ENCODE data around the gene NEK10. TPM values are rescaled to one million over a fixed set of nuclear protein-coding genes. Genes with fewer than 3 reads are reported as not detected.

The NEK10 gene
- total RNA-seq, 2 experiments from 2014 or later = 0.67 to 0.79 TPM

- no peak overlapping the region for H3K27ac Mint-ChIP-seq
- POLR2A ChIA-PET = no interaction called here
- DNase-seq (no peak), ATAC-seq (ENCODE audit: low read depth) (no peak)
- H3K4me3 Mint-ChIP-seq = no peak overlapping the region
- no peaks in the 10 kb centered on the region for H3K36me3 Mint-ChIP-seq
- no peaks in the 10 kb centered on the region for H3K9me3 Mint-ChIP-seq
- no peaks in the 10 kb centered on the region for H3K4me1 Mint-ChIP-seq
- H3K27me3 Mint-ChIP-seq = no peaks in the 10 kb centered on the region
Measured at GRCh38 chr3:27281671-27282150, 87.5 kb downstream of the NEK10 start.

DNA sequence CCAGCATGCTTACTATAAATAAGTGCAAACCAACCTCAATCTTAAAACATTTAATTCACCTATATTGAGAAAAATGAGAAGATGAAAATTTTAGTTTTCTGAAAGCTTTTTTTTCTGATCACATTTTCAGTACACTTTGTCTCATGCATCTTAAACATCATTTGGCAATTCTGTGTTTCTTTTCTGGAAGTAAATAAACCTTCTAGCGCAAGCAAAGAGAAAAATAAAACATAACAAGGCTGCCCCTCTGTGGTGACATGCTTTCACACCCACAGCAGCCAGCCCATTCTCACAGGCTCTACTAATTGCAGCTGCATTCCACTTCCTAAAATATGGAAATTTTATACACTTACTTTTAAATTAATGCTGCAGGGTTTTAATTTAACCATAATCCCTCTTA, 90.1 kb downstream of the NEK10 start:
- POLR2A ChIA-PET = no interaction called here

GRCh38 chr3:27278383-27279055, 90.7 kb downstream of the NEK10 start:
- Mint-ChIP-seq H3K4me3 (no peak overlapping the region), H3K9me3 (no peaks in the 10 kb centered on the region), H3K27me3 (no peaks in the 10 kb centered on the region), H3K27ac (no peak overlapping the region), H3K36me3 (no peaks in the 10 kb centered on the region), H3K4me1 (no peaks in the 10 kb centered on the region)
- POLR2A ChIA-PET = no interaction called here
- ATAC-seq (ENCODE audit: low read depth) = no peak
- DNase-seq = no peak

More for the DNA sequence above, 90.1 kb downstream of the NEK10 start:
- Mint-ChIP-seq H3K9me3 (no peaks in the 10 kb centered on the region), H3K4me3 (no peak overlapping the region), H3K4me1 (no peaks in the 10 kb centered on the region), H3K27me3 (no peaks in the 10 kb centered on the region), H3K36me3 (no peaks in the 10 kb centered on the region), H3K27ac (no peak overlapping the region)
- ATAC-seq (ENCODE audit: low read depth) (no peak), DNase-seq (no peak)

DNA sequence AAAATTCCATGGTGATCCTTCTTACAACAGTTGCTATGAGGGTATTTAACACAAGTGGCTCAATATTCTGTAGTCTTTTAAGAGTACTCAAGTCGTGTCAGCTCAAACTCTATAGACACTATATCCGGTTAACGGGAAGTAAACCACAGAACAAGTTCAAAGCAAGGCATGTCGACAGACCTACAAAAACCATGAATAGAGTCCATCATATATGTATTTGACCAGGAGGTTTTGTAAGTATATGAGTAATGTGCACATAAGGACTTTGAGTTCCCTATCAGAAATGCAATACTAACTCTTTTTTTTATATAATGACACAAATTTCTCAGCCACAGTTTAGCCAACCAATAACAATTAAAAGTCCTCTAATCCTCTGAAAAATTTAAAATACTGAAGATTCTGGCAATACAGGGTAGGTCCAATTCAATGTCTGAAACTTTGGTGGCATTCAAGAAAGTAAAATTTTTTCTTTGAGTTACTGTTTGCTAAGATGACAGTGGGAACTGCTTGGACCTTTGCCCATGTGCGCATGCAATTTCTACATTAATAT, 93.7 kb downstream of the NEK10 start:
- Mint-ChIP-seq H3K4me3 (no peak overlapping the region), H3K27ac (no peak overlapping the region), H3K4me1 (no peaks in the 10 kb centered on the region), H3K36me3 (no peaks in the 10 kb centered on the region), H3K27me3 (no peaks in the 10 kb centered on the region), H3K9me3 (no peaks in the 10 kb centered on the region)
- POLR2A ChIA-PET = no interaction called here
- no peak for ATAC-seq (ENCODE audit: low read depth)
- no peak for DNase-seq

GRCh38 chr3:27271890-27272289, 97.3 kb downstream of the NEK10 start:
- DNase-seq (no peak), ATAC-seq (ENCODE audit: low read depth) (no peak)
- Mint-ChIP-seq H3K4me1 (no peaks in the 10 kb centered on the region), H3K9me3 (peaks cover 3% of the 10 kb centered on the region), H3K27ac (no peak overlapping the region), H3K36me3 (no peaks in the 10 kb centered on the region), H3K4me3 (no peak overlapping the region), H3K27me3 (no peaks in the 10 kb centered on the region)
- POLR2A ChIA-PET = no interaction called here

DNA sequence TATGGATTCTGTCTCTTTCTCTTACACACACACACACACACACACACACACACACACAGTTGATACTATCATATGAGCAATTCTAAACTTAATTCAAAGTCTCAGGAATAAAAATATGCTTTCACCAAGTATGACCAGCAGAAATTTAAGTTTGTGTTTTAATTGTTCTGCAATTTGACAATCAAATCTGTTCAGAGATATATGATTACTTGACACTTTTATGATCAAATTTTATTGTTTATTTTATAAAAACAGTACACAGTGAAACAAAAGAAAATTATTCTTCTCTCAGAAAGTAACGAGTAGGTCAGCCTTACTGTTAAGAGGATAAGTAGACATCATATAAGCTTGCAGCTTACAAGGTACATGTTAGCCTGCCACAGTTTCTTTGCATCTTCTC, 114.3 kb downstream of the NEK10 start:
- Mint-ChIP-seq H3K27ac (no peak overlapping the region), H3K4me1 (no peaks in the 10 kb centered on the region), H3K36me3 (no peaks in the 10 kb centered on the region), H3K27me3 (peaks cover 7% of the 10 kb centered on the region), H3K4me3 (no peak overlapping the region), H3K9me3 (no peaks in the 10 kb centered on the region)
- ATAC-seq (ENCODE audit: low read depth) (no peak), DNase-seq (no peak)
- POLR2A ChIA-PET = no interaction called here

- H3K27ac Mint-ChIP-seq = no peak overlapping the region
- POLR2A ChIA-PET = no interaction called here
- peak; percentile 29 for DNase-seq
- H3K36me3 Mint-ChIP-seq = no peaks in the 10 kb centered on the region
- peaks cover 7% of the 10 kb centered on the region for H3K27me3 Mint-ChIP-seq
- H3K4me1 Mint-ChIP-seq = no peaks in the 10 kb centered on the region
- no peak overlapping the region for H3K4me3 Mint-ChIP-seq
- H3K9me3 Mint-ChIP-seq = no peaks in the 10 kb centered on the region
- ATAC-seq (ENCODE audit: low read depth) = peak; percentile 75
Measured at GRCh38 chr3:27253831-27254230, 115.4 kb downstream of the NEK10 start.

- Mint-ChIP-seq H3K27ac (no peak overlapping the region), H3K4me1 (no peaks in the 10 kb centered on the region), H3K9me3 (no peaks in the 10 kb centered on the region), H3K4me3 (no peak overlapping the region), H3K27me3 (peaks cover 7% of the 10 kb centered on the region), H3K36me3 (no peaks in the 10 kb centered on the region)
- DNase-seq (no peak), ATAC-seq (ENCODE audit: low read depth) (no peak)
- POLR2A ChIA-PET = no interaction called here
Measured at GRCh38 chr3:27253391-27253790, 115.8 kb downstream of the NEK10 start.

GRCh38 chr3:27252646-27253045, 116.5 kb downstream of the NEK10 start:
- Mint-ChIP-seq H3K27me3 (peaks cover 10% of the 10 kb centered on the region), H3K9me3 (no peaks in the 10 kb centered on the region), H3K36me3 (no peaks in the 10 kb centered on the region), H3K4me1 (no peaks in the 10 kb centered on the region), H3K4me3 (no peak overlapping the region), H3K27ac (no peak overlapping the region)
- POLR2A ChIA-PET = no interaction called here
- DNase-seq = no peak
- no peak for ATAC-seq (ENCODE audit: low read depth)

DNA sequence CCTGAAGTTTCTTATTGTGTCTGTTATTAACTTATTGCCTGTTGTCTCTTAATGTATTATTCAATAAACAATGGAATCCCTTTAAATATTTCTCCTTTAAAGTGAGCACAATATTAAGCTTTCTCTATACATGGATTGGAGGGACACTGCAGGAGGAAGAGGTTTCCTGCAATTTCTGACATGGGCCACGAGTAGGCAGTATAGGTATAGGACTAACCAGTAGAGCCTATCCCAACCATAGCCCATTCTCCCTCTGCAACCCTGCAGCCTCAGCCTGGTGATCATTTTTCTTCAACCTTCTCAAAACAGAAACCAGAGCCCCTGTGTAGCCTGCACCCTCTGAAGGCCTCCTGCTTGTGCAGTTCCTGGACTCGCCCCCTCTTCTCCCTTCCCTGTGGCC, 124.8 kb downstream of the NEK10 start:
- H3K36me3 Mint-ChIP-seq = no peaks in the 10 kb centered on the region
- POLR2A ChIA-PET = no interaction called here
- H3K27me3 Mint-ChIP-seq = peaks cover 3% of the 10 kb centered on the region
- H3K4me1 Mint-ChIP-seq = no peaks in the 10 kb centered on the region
- H3K9me3 Mint-ChIP-seq = peaks cover 1% of the 10 kb centered on the region
- ATAC-seq (ENCODE audit: low read depth) = no peak
- no peak overlapping the region for H3K27ac Mint-ChIP-seq
- H3K4me3 Mint-ChIP-seq = no peak overlapping the region
- DNase-seq = no peak

- peaks cover 16% of the 10 kb centered on the region for H3K9me3 Mint-ChIP-seq
- DNase-seq (no peak), ATAC-seq (ENCODE audit: low read depth) (no peak)
- H3K27me3 Mint-ChIP-seq = peaks cover 2% of the 10 kb centered on the region
- no peaks in the 10 kb centered on the region for H3K4me1 Mint-ChIP-seq
- POLR2A ChIA-PET = no interaction called here
- no peak overlapping the region for H3K27ac Mint-ChIP-seq
- H3K36me3 Mint-ChIP-seq = no peaks in the 10 kb centered on the region
- no peak overlapping the region for H3K4me3 Mint-ChIP-seq
Measured at GRCh38 chr3:27239951-27240350, 129.2 kb downstream of the NEK10 start.

GRCh38 chr3:27228805-27229204, 140.4 kb downstream of the NEK10 start:
- Mint-ChIP-seq H3K27ac (no peak overlapping the region), H3K27me3 (no peaks in the 10 kb centered on the region), H3K4me3 (no peak overlapping the region), H3K4me1 (no peaks in the 10 kb centered on the region), H3K36me3 (no peaks in the 10 kb centered on the region), H3K9me3 (no peaks in the 10 kb centered on the region)
- POLR2A ChIA-PET = no interaction called here
- DNase-seq (no peak), ATAC-seq (ENCODE audit: low read depth) (no peak)

DNA sequence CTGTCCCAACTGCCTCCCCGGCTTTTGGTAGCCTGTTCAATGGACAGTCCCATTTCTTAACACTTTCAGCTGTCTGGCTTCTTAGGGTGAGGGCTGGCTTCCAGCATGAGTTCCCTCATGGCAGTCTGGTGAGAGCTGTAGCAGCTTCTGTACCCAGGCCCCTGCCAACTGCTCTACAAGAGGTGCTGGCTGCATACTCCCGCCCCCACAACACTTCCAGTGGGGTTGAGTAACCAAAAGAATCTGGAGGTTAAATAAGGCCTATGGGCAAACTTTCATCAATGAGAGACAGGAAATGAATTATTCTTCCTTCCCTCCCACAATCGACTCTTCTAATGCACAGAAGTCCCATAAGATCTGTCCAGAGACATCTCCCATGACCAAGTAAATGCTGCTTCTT, 145.0 kb downstream of the NEK10 start:
- peaks cover 6% of the 10 kb centered on the region for H3K4me1 Mint-ChIP-seq
- ATAC-seq (ENCODE audit: low read depth) = no peak
- POLR2A ChIA-PET = no interaction called here

DNA sequence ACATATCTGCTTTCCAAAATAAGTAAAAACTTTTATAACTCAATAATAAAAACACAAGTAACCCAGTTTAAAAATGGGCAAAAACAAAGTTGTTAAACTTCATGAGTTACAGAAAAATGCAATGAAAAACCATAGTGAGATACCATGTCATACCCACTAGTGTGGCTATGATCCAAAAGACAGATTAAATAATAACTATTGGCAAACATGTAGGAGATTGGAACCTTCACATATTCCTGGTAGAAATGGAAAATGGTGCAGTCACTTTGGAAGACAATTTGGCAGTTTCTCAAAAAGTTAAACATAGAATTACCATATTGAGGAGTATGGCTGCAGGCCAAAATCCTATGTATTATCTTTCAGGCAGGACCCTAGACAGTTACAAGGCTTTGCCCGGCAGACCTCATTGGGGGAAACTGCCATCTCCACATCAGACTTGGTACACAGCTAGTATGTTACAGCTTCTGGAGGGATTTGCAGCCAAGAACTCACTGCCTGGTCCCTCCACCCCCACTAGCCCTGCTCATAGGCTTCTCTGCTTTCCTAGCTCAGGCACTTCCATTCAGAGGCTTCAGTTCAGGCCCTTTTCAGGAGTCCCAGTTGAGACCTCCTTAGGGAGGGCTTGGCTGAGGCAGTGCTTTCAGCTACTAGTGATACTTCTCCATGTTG, 147.8 kb downstream of the NEK10 start:
- no peak for DNase-seq
- Mint-ChIP-seq H3K4me3 (no peak overlapping the region), H3K4me1 (peaks cover 6% of the 10 kb centered on the region), H3K27ac (no peak overlapping the region), H3K9me3 (no peaks in the 10 kb centered on the region), H3K36me3 (no peaks in the 10 kb centered on the region), H3K27me3 (no peaks in the 10 kb centered on the region)
- no peak for ATAC-seq (ENCODE audit: low read depth)
- POLR2A ChIA-PET = no interaction called here

More for the DNA sequence above, 145.0 kb downstream of the NEK10 start:
- H3K36me3 Mint-ChIP-seq = no peaks in the 10 kb centered on the region
- no peak overlapping the region for H3K4me3 Mint-ChIP-seq
- H3K27me3 Mint-ChIP-seq = no peaks in the 10 kb centered on the region
- H3K9me3 Mint-ChIP-seq = no peaks in the 10 kb centered on the region
- no peak for DNase-seq
- H3K27ac Mint-ChIP-seq = no peak overlapping the region
